NCI-H82 (cell line): ENCODE measurements around the gene MTG2.

ENCODE experiments used
- DNase-seq: peaks from one replicate; lab custom pipeline; 2025; lab: John Stamatoyannopoulos, UW

The MTG2 gene

GRCh38 chr20:62219992-62220665 is 37.3 kb downstream of the MTG2 start, which contains the start of gene HRH3:
HRH3 (minus strand) TSS chr20:62220278; CDS start chr20:62219970, 308 bp downstream.
- peak; percentile 79 for DNase-seq

GRCh38 chr20:62220666-62221568 is 38.1 kb downstream of the MTG2 start:
- DNase-seq: peak; percentile 35

- no peak for DNase-seq
These were observed 39.5 kb downstream of the MTG2 start for GRCh38 chr20:62222266-62222850.

- DNase-seq: no peak
These were observed 40.1 kb downstream of the MTG2 start for GRCh38 chr20:62222972-62223371.

GRCh38 chr20:62223571-62223970 is 40.7 kb downstream of the MTG2 start:
- no peak for DNase-seq

GRCh38 chr20:62224113-62224855 is 41.5 kb downstream of the MTG2 start:
- no peak for DNase-seq

GRCh38 chr20:62225026-62225425 is 42.2 kb downstream of the MTG2 start:
- no peak for DNase-seq

- DNase-seq: peak; percentile 48
These were observed 43.2 kb downstream of the MTG2 start for GRCh38 chr20:62225820-62226635.

GRCh38 chr20:62226707-62227590 is 44.1 kb downstream of the MTG2 start:
- DNase-seq: no peak

- DNase-seq: no peak
These were observed 44.8 kb downstream of the MTG2 start for GRCh38 chr20:62227591-62227976.

GRCh38 chr20:62227977-62228958 is 45.4 kb downstream of the MTG2 start:
- peak; percentile 64 for DNase-seq

GRCh38 chr20:62228982-62229545 is 46.2 kb downstream of the MTG2 start:
- no peak for DNase-seq

- no peak for DNase-seq
These were observed 46.8 kb downstream of the MTG2 start for GRCh38 chr20:62229667-62230066.

GRCh38 chr20:62230276-62230675 is 47.4 kb downstream of the MTG2 start:
- DNase-seq: no peak

GRCh38 chr20:62230696-62231095 is 47.9 kb downstream of the MTG2 start:
- no peak for DNase-seq

GRCh38 chr20:62231292-62231691 is 48.5 kb downstream of the MTG2 start:
- no peak for DNase-seq

- DNase-seq: no peak
These were observed 49.4 kb downstream of the MTG2 start for GRCh38 chr20:62232194-62232593.

GRCh38 chr20:62232770-62233645 is 50.2 kb downstream of the MTG2 start:
- no peak for DNase-seq
